ENCODE data around the gene TMEM8B.

TMEM8B gene

GRCh38 chr9:35859990-35860339 is 30.9 kb downstream of the TMEM8B start:
- Histone ChIP-seq H3K27me3 (ENCODE audit: control insufficient read depth, insufficient read depth, low read length) (no peaks in the 10 kb centered on the region), H3K9me3 (ENCODE audit: control insufficient read depth, low read depth, low read length) (no peaks in the 10 kb centered on the region), H3K36me3 (ENCODE audit: control insufficient read depth, low read depth, low read length) (no peaks in the 10 kb centered on the region)

GRCh38 chr9:35861161-35861897 is 32.3 kb downstream of the TMEM8B start:
- Histone ChIP-seq H3K36me3 (ENCODE audit: control insufficient read depth, low read depth, low read length) (no peaks in the 10 kb centered on the region), H3K9me3 (ENCODE audit: control insufficient read depth, low read depth, low read length) (no peaks in the 10 kb centered on the region), H3K27me3 (ENCODE audit: control insufficient read depth, insufficient read depth, low read length) (no peaks in the 10 kb centered on the region), H3K4me1 (ENCODE audit: control insufficient read depth, low read depth, low read length) (no peaks in the 10 kb centered on the region), H3K27ac (ENCODE audit: low read length) (no peak overlapping the region), H3K4me3 (ENCODE audit: low read length) (no peak overlapping the region), H3K9ac (ENCODE audit: low read length) (no peak overlapping the region)

More at GRCh38 chr9:35859990-35860339, 30.9 kb downstream of the TMEM8B start:
- no peak overlapping the region for H3K4me3 ChIP-seq (ENCODE audit: low read length)
- no peak overlapping the region for H3K27ac ChIP-seq (ENCODE audit: low read length)
- H3K9ac ChIP-seq (ENCODE audit: low read length): no peak overlapping the region
- no peaks in the 10 kb centered on the region for H3K4me1 ChIP-seq (ENCODE audit: control insufficient read depth, low read depth, low read length)

DNA sequence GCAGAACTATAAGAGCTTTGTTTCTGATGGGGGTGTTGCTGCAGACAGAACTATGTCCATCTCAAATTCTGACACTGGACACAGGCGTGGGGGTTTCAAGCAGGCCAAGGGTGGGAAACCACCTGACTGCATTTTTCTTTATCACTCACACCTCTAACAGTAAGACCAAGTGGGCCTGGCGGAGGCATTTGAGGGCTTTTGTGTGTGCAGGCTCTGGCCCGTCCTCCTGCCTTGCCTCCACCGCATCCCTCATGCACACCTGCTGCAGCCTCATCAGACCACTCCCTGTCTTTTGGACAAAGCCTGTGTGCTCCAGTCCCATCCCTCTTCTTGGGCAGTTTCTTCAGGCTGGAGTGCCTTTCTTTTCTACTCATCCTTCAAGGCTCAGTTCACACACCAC is 33.3 kb downstream of the TMEM8B start:
- H3K9ac ChIP-seq (ENCODE audit: low read length): no peak overlapping the region
- no peak overlapping the region for H3K27ac ChIP-seq (ENCODE audit: low read length)
- no peaks in the 10 kb centered on the region for H3K9me3 ChIP-seq (ENCODE audit: control insufficient read depth, low read depth, low read length)
- no peaks in the 10 kb centered on the region for H3K27me3 ChIP-seq (ENCODE audit: control insufficient read depth, insufficient read depth, low read length)
- no peaks in the 10 kb centered on the region for H3K36me3 ChIP-seq (ENCODE audit: control insufficient read depth, low read depth, low read length)
- no peak overlapping the region for H3K4me3 ChIP-seq (ENCODE audit: low read length)
- no peaks in the 10 kb centered on the region for H3K4me1 ChIP-seq (ENCODE audit: control insufficient read depth, low read depth, low read length)

DNA sequence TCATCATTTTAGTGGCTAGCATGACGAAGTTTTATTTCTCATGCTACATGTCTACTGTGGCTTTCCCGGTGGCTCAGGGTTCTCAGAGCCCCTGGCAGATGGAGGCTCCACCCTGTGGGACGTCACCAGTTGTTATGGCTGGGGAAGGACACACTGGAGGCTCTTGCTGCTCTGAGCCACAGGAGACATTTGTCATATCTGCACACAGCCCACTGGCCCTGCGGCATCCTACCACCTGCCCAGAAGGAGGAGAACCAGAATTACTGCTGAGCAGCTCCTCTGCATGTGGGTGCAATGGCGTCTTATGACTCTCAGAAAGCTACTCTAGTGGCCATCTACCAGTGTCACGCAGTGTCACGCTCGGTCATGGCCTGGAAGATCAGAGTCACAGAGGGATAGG is 34.6 kb downstream of the TMEM8B start:
- no peak overlapping the region for H3K9ac ChIP-seq (ENCODE audit: low read length)

DNA sequence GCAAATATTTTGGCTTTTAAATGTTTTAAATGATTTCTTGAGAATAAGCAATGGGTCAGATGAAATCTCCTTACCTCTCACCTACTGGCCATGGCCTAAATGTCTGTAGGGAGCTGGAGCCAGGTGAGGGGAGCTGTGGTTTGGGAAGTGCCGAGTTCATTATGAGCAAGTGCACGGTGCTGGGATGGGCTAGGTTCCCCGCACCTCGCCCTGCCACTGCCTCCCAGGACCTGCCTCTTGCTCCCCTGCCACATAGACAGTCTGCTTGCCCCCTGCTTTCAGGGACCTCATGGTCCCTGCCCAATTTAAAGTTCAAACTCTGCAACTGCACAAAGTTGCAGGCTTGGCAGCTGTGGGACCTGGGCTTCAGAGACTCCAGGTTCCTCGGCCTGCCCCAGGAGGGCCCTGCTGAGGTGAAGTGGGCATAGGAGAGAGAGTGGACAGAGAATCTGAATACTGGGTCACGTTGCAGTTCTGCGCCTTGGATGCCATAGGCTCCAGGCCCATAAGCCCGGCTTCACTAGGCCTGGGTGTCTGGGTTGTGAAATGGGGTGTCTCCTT is 35.7 kb downstream of the TMEM8B start:
- H3K4me1 ChIP-seq (ENCODE audit: control insufficient read depth, low read depth, low read length): peaks cover 11% of the 10 kb centered on the region
- no peaks in the 10 kb centered on the region for H3K27me3 ChIP-seq (ENCODE audit: control insufficient read depth, insufficient read depth, low read length)

More for the DNA sequence above, 34.6 kb downstream of the TMEM8B start:
- peaks cover 3% of the 10 kb centered on the region for H3K4me1 ChIP-seq (ENCODE audit: control insufficient read depth, low read depth, low read length)
- no peaks in the 10 kb centered on the region for H3K9me3 ChIP-seq (ENCODE audit: control insufficient read depth, low read depth, low read length)
- no peaks in the 10 kb centered on the region for H3K36me3 ChIP-seq (ENCODE audit: control insufficient read depth, low read depth, low read length)
- H3K4me3 ChIP-seq (ENCODE audit: low read length): no peak overlapping the region
- no peak overlapping the region for H3K27ac ChIP-seq (ENCODE audit: low read length)
- H3K27me3 ChIP-seq (ENCODE audit: control insufficient read depth, insufficient read depth, low read length): no peaks in the 10 kb centered on the region

GRCh38 chr9:35867538-35867937 is 38.5 kb downstream of the TMEM8B start:
- Histone ChIP-seq H3K9ac (ENCODE audit: low read length) (no peak overlapping the region), H3K4me3 (ENCODE audit: low read length) (no peak overlapping the region), H3K36me3 (ENCODE audit: control insufficient read depth, low read depth, low read length) (no peaks in the 10 kb centered on the region), H3K4me1 (ENCODE audit: control insufficient read depth, low read depth, low read length) (peaks cover 11% of the 10 kb centered on the region), H3K27me3 (ENCODE audit: control insufficient read depth, insufficient read depth, low read length) (no peaks in the 10 kb centered on the region), H3K27ac (ENCODE audit: low read length) (no peak overlapping the region), H3K9me3 (ENCODE audit: control insufficient read depth, low read depth, low read length) (no peaks in the 10 kb centered on the region)

More for the DNA sequence above, 35.7 kb downstream of the TMEM8B start:
- Histone ChIP-seq H3K9me3 (ENCODE audit: control insufficient read depth, low read depth, low read length) (no peaks in the 10 kb centered on the region), H3K36me3 (ENCODE audit: control insufficient read depth, low read depth, low read length) (no peaks in the 10 kb centered on the region), H3K27ac (ENCODE audit: low read length) (no peak overlapping the region), H3K9ac (ENCODE audit: low read length) (no peak overlapping the region), H3K4me3 (ENCODE audit: low read length) (no peak overlapping the region)

GRCh38 chr9:35868933-35869332 is 39.9 kb downstream of the TMEM8B start:
- H3K9me3 ChIP-seq (ENCODE audit: control insufficient read depth, low read depth, low read length): no peaks in the 10 kb centered on the region
- H3K4me3 ChIP-seq (ENCODE audit: low read length): no peak overlapping the region
- H3K4me1 ChIP-seq (ENCODE audit: control insufficient read depth, low read depth, low read length): peaks cover 11% of the 10 kb centered on the region
- no peak overlapping the region for H3K27ac ChIP-seq (ENCODE audit: low read length)
- H3K9ac ChIP-seq (ENCODE audit: low read length): no peak overlapping the region
- H3K27me3 ChIP-seq (ENCODE audit: control insufficient read depth, insufficient read depth, low read length): no peaks in the 10 kb centered on the region
- no peaks in the 10 kb centered on the region for H3K36me3 ChIP-seq (ENCODE audit: control insufficient read depth, low read depth, low read length)

- H3K27ac ChIP-seq (ENCODE audit: low read length): no peak overlapping the region
- no peaks in the 10 kb centered on the region for H3K9me3 ChIP-seq (ENCODE audit: control insufficient read depth, low read depth, low read length)
- no peak overlapping the region for H3K4me3 ChIP-seq (ENCODE audit: low read length)
- no peaks in the 10 kb centered on the region for H3K27me3 ChIP-seq (ENCODE audit: control insufficient read depth, insufficient read depth, low read length)
- peaks cover 11% of the 10 kb centered on the region for H3K4me1 ChIP-seq (ENCODE audit: control insufficient read depth, low read depth, low read length)
- H3K9ac ChIP-seq (ENCODE audit: low read length): no peak overlapping the region
- H3K36me3 ChIP-seq (ENCODE audit: control insufficient read depth, low read depth, low read length): no peaks in the 10 kb centered on the region
Observed at GRCh38 chr9:35869621-35870216, 40.7 kb downstream of the TMEM8B start.

DNA sequence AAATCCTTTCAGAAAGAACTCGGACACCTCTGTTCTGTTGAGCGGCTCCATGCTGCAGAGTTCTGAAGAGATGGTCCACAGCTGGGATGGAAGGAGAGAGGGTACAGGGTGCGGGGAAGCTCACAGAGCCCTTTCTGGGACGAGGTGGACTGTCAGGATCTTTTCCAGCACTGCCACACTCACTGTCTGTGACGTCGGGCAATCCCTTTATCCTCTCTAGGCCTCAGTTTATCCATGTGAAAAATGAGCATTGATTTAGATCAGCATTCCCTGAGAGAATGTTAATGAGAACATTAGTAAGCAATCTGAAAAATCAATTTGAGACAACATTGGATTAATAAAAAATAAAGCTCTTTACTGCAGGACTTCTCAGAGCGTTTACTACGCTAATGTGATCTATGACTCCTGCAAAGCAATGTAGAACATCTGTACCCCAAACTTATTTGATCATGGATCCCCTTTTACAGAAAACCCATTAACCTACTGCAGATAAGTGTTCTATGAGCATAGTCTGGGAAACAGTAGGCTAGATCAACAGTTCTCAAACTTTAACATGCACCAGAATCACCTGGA is 41.4 kb downstream of the TMEM8B start, which contains the start of gene OR13J1:
Gene OR13J1, minus strand, starts transcription at position 51 of the 573 bp plus-strand sequence. Its CDS starts 0 bp downstream, at position 51.
- Histone ChIP-seq H3K4me3 (ENCODE audit: low read length) (no peak within 1 kb of the TSS), H3K27me3 (ENCODE audit: control insufficient read depth, insufficient read depth, low read length) (no peaks in the 10 kb centered on the region), H3K9ac (ENCODE audit: low read length) (no peak within 1 kb of the TSS), H3K36me3 (ENCODE audit: control insufficient read depth, low read depth, low read length) (no peaks in the 10 kb centered on the region), H3K9me3 (ENCODE audit: control insufficient read depth, low read depth, low read length) (no peaks in the 10 kb centered on the region), H3K4me1 (ENCODE audit: control insufficient read depth, low read depth, low read length) (peaks cover 11% of the 10 kb centered on the region), H3K27ac (ENCODE audit: low read length) (no peak within 1 kb of the TSS)

- no peak overlapping the region for H3K4me3 ChIP-seq (ENCODE audit: low read length)
- no peaks in the 10 kb centered on the region for H3K36me3 ChIP-seq (ENCODE audit: control insufficient read depth, low read depth, low read length)
- peaks cover 3% of the 10 kb centered on the region for H3K9me3 ChIP-seq (ENCODE audit: control insufficient read depth, low read depth, low read length)
- H3K27ac ChIP-seq (ENCODE audit: low read length): no peak overlapping the region
- peaks cover 11% of the 10 kb centered on the region for H3K4me1 ChIP-seq (ENCODE audit: control insufficient read depth, low read depth, low read length)
- H3K9ac ChIP-seq (ENCODE audit: low read length): no peak overlapping the region
- H3K27me3 ChIP-seq (ENCODE audit: control insufficient read depth, insufficient read depth, low read length): no peaks in the 10 kb centered on the region
Observed at GRCh38 chr9:35871545-35871944, 42.5 kb downstream of the TMEM8B start.

GRCh38 chr9:35872505-35872904 is 43.5 kb downstream of the TMEM8B start:
- peaks cover 8% of the 10 kb centered on the region for H3K9me3 ChIP-seq (ENCODE audit: control insufficient read depth, low read depth, low read length)
- no peak overlapping the region for H3K4me3 ChIP-seq (ENCODE audit: low read length)
- no peak overlapping the region for H3K27ac ChIP-seq (ENCODE audit: low read length)
- no peaks in the 10 kb centered on the region for H3K36me3 ChIP-seq (ENCODE audit: control insufficient read depth, low read depth, low read length)
- H3K27me3 ChIP-seq (ENCODE audit: control insufficient read depth, insufficient read depth, low read length): no peaks in the 10 kb centered on the region
- H3K9ac ChIP-seq (ENCODE audit: low read length): no peak overlapping the region
- H3K4me1 ChIP-seq (ENCODE audit: control insufficient read depth, low read depth, low read length): peaks cover 11% of the 10 kb centered on the region
